IPS-15b (cell line): Measurements from ENCODE around the gene METTL17.
"Not testable (repeated sequence)": the region's sequence is repeated elsewhere in the genome, so short reads cannot be mapped to it uniquely, and the experiment has no call there.

Experiments
- H3K27me3 ChIP-seq: one replicate; pipeline ENCODE4 v1.6.1; 2013; ENCODE audit warnings: low read length; ENCODE audit not compliant: control insufficient read depth, insufficient read depth
- H3K36me3 ChIP-seq: one replicate; pipeline ENCODE4 v1.6.1; 2013; ENCODE audit warnings: low read length; ENCODE audit not compliant: control insufficient read depth, insufficient read depth
- H3K4me1 ChIP-seq: one replicate; pipeline ENCODE4 v1.6.1; 2013; ENCODE audit warnings: mild to moderate bottlenecking, low read length; ENCODE audit not compliant: control insufficient read depth, insufficient read depth
- H3K4me3 ChIP-seq: one replicate; pipeline ENCODE4 v1.5.1; 2013; ENCODE audit warnings: low read depth, low read length
- H3K9ac ChIP-seq: one replicate; pipeline ENCODE4 v1.6.1; 2013; ENCODE audit warnings: low read depth, mild to moderate bottlenecking, low read length
- H3K9me3 ChIP-seq: one replicate; pipeline ENCODE4 v1.6.1; 2013; ENCODE audit warnings: mild to moderate bottlenecking, low read length; ENCODE audit not compliant: control insufficient read depth, insufficient read depth

Gene METTL17

GRCh38 chr14:20998139-20998538 is 8.4 kb downstream of the METTL17 start:
- Histone ChIP-seq H3K27me3 (no peaks in the 10 kb centered on the region), H3K36me3 (peaks cover 27% of the 10 kb centered on the region), H3K9me3 (no peaks in the 10 kb centered on the region)

GRCh38 chr14:20998674-20999366 is 9.0 kb downstream of the METTL17 start, which contains the start of gene SLC39A2:
TSS of gene SLC39A2 (plus strand) at chr14:20999293. CDS start at chr14:20999447, 154 bp downstream.
- H3K36me3 ChIP-seq, result peaks cover 27% of the 10 kb centered on the region
- no peak within 1 kb of the TSS for H3K9ac ChIP-seq
- H3K9me3 ChIP-seq, result no peaks in the 10 kb centered on the region
- H3K4me1 ChIP-seq, result peaks cover 5% of the 10 kb centered on the region
- no peak within 1 kb of the TSS for H3K4me3 ChIP-seq
- no peaks in the 10 kb centered on the region for H3K27me3 ChIP-seq

More at GRCh38 chr14:20998139-20998538, 8.4 kb downstream of the METTL17 start:
- H3K4me3 ChIP-seq, result no peak overlapping the region
- H3K9ac ChIP-seq, result no peak overlapping the region
- peaks cover 5% of the 10 kb centered on the region for H3K4me1 ChIP-seq

GRCh38 chr14:20999591-20999990 is 9.8 kb downstream of the METTL17 start:
- Histone ChIP-seq H3K27me3 (no peaks in the 10 kb centered on the region), H3K9me3 (no peaks in the 10 kb centered on the region), H3K4me3 (no peak overlapping the region), H3K9ac (no peak overlapping the region), H3K4me1 (peaks cover 5% of the 10 kb centered on the region), H3K36me3 (peaks cover 21% of the 10 kb centered on the region)

- Histone ChIP-seq H3K27me3 (no peaks in the 10 kb centered on the region), H3K9me3 (no peaks in the 10 kb centered on the region), H3K36me3 (peaks cover 6% of the 10 kb centered on the region), H3K4me1 (peaks cover 5% of the 10 kb centered on the region), H3K9ac (no peak overlapping the region), H3K4me3 (no peak overlapping the region)
Observed at GRCh38 chr14:21001218-21001617, 11.4 kb downstream of the METTL17 start.

- Histone ChIP-seq H3K4me1 (peaks cover 1% of the 10 kb centered on the region), H3K4me3 (no peak overlapping the region), H3K27me3 (no peaks in the 10 kb centered on the region), H3K36me3 (no peaks in the 10 kb centered on the region), H3K9me3 (no peaks in the 10 kb centered on the region), H3K9ac (no peak overlapping the region)
Observed at GRCh38 chr14:21003788-21004346, 14.1 kb downstream of the METTL17 start.

GRCh38 chr14:21009721-21010120 is 19.9 kb downstream of the METTL17 start:
- not testable (repeated sequence) for H3K36me3 ChIP-seq, H3K9me3 ChIP-seq, H3K4me1 ChIP-seq, H3K4me3 ChIP-seq, H3K27me3 ChIP-seq, H3K9ac ChIP-seq

GRCh38 chr14:21011136-21011535 is 21.4 kb downstream of the METTL17 start:
- Histone ChIP-seq H3K9me3 (no peaks in the 10 kb centered on the region), H3K4me1 (peaks cover 7% of the 10 kb centered on the region), H3K9ac (no peak overlapping the region), H3K36me3 (no peaks in the 10 kb centered on the region), H3K27me3 (no peaks in the 10 kb centered on the region), H3K4me3 (no peak overlapping the region)

- peaks cover 7% of the 10 kb centered on the region for H3K4me1 ChIP-seq
- no peak overlapping the region for H3K9ac ChIP-seq
- H3K27me3 ChIP-seq, result no peaks in the 10 kb centered on the region
- no peak overlapping the region for H3K4me3 ChIP-seq
- H3K36me3 ChIP-seq, result peaks cover 2% of the 10 kb centered on the region
- H3K9me3 ChIP-seq, result no peaks in the 10 kb centered on the region
Observed at GRCh38 chr14:21014761-21015190, 25.0 kb downstream of the METTL17 start.

- Histone ChIP-seq H3K4me1 (peaks cover 7% of the 10 kb centered on the region), H3K36me3 (peaks cover 2% of the 10 kb centered on the region), H3K27me3 (no peaks in the 10 kb centered on the region), H3K9me3 (no peaks in the 10 kb centered on the region), H3K4me3 (no peak overlapping the region), H3K9ac (no peak overlapping the region)
Observed at GRCh38 chr14:21015312-21015711, 25.5 kb downstream of the METTL17 start.

- H3K36me3 ChIP-seq, result peaks cover 2% of the 10 kb centered on the region
- H3K27me3 ChIP-seq, result peaks cover 7% of the 10 kb centered on the region
- H3K4me3 ChIP-seq, result no peak overlapping the region
- no peaks in the 10 kb centered on the region for H3K9me3 ChIP-seq
- H3K9ac ChIP-seq, result no peak overlapping the region
- H3K4me1 ChIP-seq, result peaks cover 7% of the 10 kb centered on the region
Observed at GRCh38 chr14:21016413-21017190, 26.8 kb downstream of the METTL17 start.

- no peak overlapping the region for H3K4me3 ChIP-seq
- H3K9ac ChIP-seq, result no peak overlapping the region
- H3K36me3 ChIP-seq, result peaks cover 3% of the 10 kb centered on the region
- H3K27me3 ChIP-seq, result peaks cover 18% of the 10 kb centered on the region
- no peaks in the 10 kb centered on the region for H3K9me3 ChIP-seq
- peaks cover 10% of the 10 kb centered on the region for H3K4me1 ChIP-seq
Observed at GRCh38 chr14:21017528-21018245, 27.9 kb downstream of the METTL17 start.
